ENCODE results near the gene RNF135. TPM values are rescaled to one million over a fixed set of nuclear protein-coding genes. Genes with fewer than 3 reads are reported as not detected.

The RNF135 gene, protein sequence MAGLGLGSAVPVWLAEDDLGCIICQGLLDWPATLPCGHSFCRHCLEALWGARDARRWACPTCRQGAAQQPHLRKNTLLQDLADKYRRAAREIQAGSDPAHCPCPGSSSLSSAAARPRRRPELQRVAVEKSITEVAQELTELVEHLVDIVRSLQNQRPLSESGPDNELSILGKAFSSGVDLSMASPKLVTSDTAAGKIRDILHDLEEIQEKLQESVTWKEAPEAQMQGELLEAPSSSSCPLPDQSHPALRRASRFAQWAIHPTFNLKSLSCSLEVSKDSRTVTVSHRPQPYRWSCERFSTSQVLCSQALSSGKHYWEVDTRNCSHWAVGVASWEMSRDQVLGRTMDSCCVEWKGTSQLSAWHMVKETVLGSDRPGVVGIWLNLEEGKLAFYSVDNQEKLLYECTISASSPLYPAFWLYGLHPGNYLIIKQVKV
- 10.0 and 12.1 TPM in 2 replicates for total RNA-seq

GRCh38 chr17:30970831-30971567 is at the start of gene RNF135:
RNF135 (plus strand) TSS chr17:30971039; CDS start chr17:30971074, 35 bp downstream.

DNA sequence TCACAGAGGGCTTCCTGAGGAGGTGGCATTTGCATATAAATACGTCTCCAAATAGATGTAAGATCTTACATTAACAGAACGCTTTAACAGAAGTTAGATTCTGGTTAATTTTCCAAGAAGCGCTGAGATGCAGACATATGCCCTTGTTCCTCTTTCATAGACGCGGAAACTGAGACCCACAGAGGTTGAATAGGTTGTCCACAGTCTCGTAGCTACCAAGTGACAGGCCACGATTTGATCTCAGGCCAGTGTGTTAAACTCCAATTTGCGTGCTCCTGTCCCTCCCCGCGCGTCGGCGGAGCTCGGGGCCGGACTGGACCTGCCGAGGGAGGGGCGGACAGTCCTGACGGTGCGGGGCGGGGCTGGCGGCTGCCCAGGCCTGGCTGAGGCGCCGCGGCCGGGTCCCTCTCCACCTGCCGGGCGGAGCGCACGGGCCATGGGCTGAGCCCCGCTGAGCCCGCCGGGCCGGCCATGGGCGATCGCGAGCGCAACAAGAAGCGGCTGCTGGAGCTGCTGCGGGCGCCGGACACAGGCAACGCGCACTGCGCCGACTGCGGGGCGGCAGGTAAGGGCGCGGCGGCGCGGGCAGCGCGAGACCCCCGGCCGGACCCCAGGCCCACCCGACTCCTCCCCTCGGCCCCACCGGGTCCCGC is 49.2 kb upstream of the RNF135 start, which contains the start of gene ADAP2:
TSS of gene ADAP2 (plus strand) at position 402 of the 653 bp plus-strand sequence. CDS start at position 472, 70 bp downstream.

Small RNA genes within 50 kb of the gene (small RNA-seq; reads per million reads assigned to genes)
- gene AC138207.3 (not detected), gene RN7SL138P (not detected)

Other genes with a start within 250 kb of the RNF135 start
- 8.5 and 15.8 TPM in 2 replicates for gene CRLF3, start 146.3 kb upstream of the RNF135 start, total RNA-seq
- gene ATAD5, start 139.1 kb upstream of the RNF135 start, total RNA-seq: 3.7 and 8.0 TPM in 2 replicates
- gene TEFM, start 64.8 kb upstream of the RNF135 start, total RNA-seq: 9.9 and 13.7 TPM in 2 replicates
- gene ADAP2, start 49.1 kb upstream of the RNF135 start, total RNA-seq: 0.37 and 1.4 TPM in 2 replicates
- 48.1 and 63.1 TPM in 2 replicates for gene NF1, start 123.9 kb downstream of the RNF135 start, total RNA-seq